Hippocampal formation (tissue), 2 donors: Measurements from ENCODE around the gene FKBP2.
"Not testable (repeated sequence)": the region's sequence is repeated elsewhere in the genome, so short reads cannot be mapped to it uniquely, and the experiment has no call there.

Experiments
- DNase-seq, 2 donors: peaks; one replicate each; lab custom pipeline; 2025; lab: John Stamatoyannopoulos, UW

FKBP2 gene

GRCh38 chr11:64234647-64235379 lies 6.1 kb upstream of the FKBP2 start:
- DNase-seq = no peak

- DNase-seq = no peak
These were observed 5.3 kb upstream of the FKBP2 start for GRCh38 chr11:64235437-64236161.

GRCh38 chr11:64237484-64237951 lies 3.4 kb upstream of the FKBP2 start:
- DNase-seq = no peak

GRCh38 chr11:64238076-64238475 lies 2.8 kb upstream of the FKBP2 start:
- no peak for DNase-seq

- peak in 1 of 2 donors; percentile 16 for DNase-seq
These were observed 1.9 kb upstream of the FKBP2 start for GRCh38 chr11:64238999-64239398.

GRCh38 chr11:64239662-64240434 lies 1.0 kb upstream of the FKBP2 start:
- DNase-seq = no peak

- DNase-seq = peak; percentile 98 to 100
These were observed 271 bp downstream of the FKBP2 start for GRCh38 chr11:64241241-64241490.

- DNase-seq = no peak
These were observed 838 bp downstream of the FKBP2 start for GRCh38 chr11:64241491-64242374.

GRCh38 chr11:64243236-64243854 lies 2.5 kb downstream of the FKBP2 start:
- no peak for DNase-seq

- no peak for DNase-seq
These were observed 3.2 kb downstream of the FKBP2 start for GRCh38 chr11:64244107-64244506.

- no peak for DNase-seq
These were observed 4.1 kb downstream of the FKBP2 start for GRCh38 chr11:64244966-64245365.

GRCh38 chr11:64245401-64245796 lies 4.5 kb downstream of the FKBP2 start:
- DNase-seq = peak; percentile 6 to 28

- peak in 1 of 2 donors; percentile 21 for DNase-seq
These were observed 5.1 kb downstream of the FKBP2 start for GRCh38 chr11:64245797-64246620.

GRCh38 chr11:64246621-64246870 lies 5.7 kb downstream of the FKBP2 start:
- DNase-seq = not testable (repeated sequence)

- DNase-seq = peak; percentile 58 to 82
These were observed 6.2 kb downstream of the FKBP2 start, which contains the start of gene PPP1R14B for GRCh38 chr11:64246871-64247728. TSS of gene PPP1R14B (minus strand) at chr11:64246943. CDS start at chr11:64246673, 270 bp downstream.

GRCh38 chr11:64247729-64248531 lies 7.0 kb downstream of the FKBP2 start:
- DNase-seq = no peak

GRCh38 chr11:64248578-64248977 lies 7.7 kb downstream of the FKBP2 start:
- DNase-seq = no peak

GRCh38 chr11:64249038-64249437 lies 8.1 kb downstream of the FKBP2 start:
- DNase-seq = no peak
